PC-3 (cell line): ENCODE results near the gene NUDT3.

Experiments
- EZH2phosphoT487 ChIP-seq: fragments of 300-600 bp; sonication (generic); IDR thresholded peaks from 2 replicates; pipeline ENCODE4 v1.6.1; 2018; ENCODE audit warnings: mild to moderate bottlenecking, antibody characterized with exemption, low read length, borderline replicate concordance
- TF ChIP-seq, protein P1 (sequence below): fragments of 300-600 bp; sonication (generic); conservative IDR thresholded peaks from 2 replicates; pipeline ENCODE4 v1.5.1; 2017; ENCODE audit warnings: antibody characterized with exemption, low read depth, mild to moderate bottlenecking, low read length

DNA sequence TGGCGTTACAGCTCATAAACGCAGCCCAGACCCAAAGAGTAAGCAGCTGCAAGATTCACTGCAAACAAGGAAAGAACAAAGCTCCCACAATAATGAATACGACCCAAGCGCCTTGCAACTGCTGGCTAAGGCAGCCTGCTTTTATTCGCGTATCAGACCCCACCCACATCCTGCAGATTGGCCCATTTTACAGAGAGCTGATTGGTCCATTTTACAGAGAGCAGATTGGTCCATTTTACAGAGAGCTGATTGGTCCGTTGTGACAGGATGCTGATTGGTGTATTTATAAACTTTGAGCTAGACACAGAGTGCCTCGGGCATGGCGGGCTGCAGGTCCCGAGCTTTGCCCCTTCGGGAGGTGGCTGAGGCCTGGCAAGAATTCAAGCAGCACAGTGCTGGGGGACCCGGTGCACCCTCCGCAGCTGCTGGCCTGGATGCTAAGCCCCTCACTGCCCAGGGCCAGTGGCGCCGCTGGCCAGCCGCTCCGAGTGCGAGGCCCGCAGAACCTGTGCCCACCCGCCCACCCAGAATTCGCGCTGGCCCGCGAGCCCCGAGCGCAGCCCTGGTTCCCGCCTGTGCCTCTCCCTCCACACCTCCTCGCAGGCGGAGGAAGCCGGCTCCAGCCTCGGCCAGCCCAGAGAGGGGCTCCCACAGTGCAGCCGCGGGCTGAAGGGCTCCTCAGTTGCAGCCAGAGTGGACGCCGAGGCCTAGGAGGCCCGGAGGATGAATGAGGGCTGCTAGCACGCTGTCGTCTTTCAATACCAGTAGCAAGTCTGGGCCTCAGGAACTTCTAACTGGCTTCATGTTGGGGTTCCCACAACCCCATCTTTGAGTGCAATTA, 44.6 kb upstream of the NUDT3 start:
- TF ChIP-seq, protein P1, sequence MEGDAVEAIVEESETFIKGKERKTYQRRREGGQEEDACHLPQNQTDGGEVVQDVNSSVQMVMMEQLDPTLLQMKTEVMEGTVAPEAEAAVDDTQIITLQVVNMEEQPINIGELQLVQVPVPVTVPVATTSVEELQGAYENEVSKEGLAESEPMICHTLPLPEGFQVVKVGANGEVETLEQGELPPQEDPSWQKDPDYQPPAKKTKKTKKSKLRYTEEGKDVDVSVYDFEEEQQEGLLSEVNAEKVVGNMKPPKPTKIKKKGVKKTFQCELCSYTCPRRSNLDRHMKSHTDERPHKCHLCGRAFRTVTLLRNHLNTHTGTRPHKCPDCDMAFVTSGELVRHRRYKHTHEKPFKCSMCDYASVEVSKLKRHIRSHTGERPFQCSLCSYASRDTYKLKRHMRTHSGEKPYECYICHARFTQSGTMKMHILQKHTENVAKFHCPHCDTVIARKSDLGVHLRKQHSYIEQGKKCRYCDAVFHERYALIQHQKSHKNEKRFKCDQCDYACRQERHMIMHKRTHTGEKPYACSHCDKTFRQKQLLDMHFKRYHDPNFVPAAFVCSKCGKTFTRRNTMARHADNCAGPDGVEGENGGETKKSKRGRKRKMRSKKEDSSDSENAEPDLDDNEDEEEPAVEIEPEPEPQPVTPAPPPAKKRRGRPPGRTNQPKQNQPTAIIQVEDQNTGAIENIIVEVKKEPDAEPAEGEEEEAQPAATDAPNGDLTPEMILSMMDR: no peak
- no peak for TF ChIP-seq EZH2phosphoT487
